Measurements from ENCODE around the gene DAG1.

The DAG1 gene

GRCh38 chr3:49456466-49456865 lies 13.6 kb upstream of the DAG1 start:
- H3K4me1 ChIP-seq (ENCODE audit: insufficient read depth, low read length), result no peaks in the 10 kb centered on the region
- H3K9me3 ChIP-seq (ENCODE audit: low read length), result no peaks in the 10 kb centered on the region
- H3K9ac ChIP-seq (ENCODE audit: low read length), result no peak overlapping the region
- no peak overlapping the region for H3K4me3 ChIP-seq (ENCODE audit: low read depth in 1 of 2, low read length in 2 of 2)
- H3K27ac ChIP-seq (ENCODE audit: low read depth, low read length), result no peak overlapping the region
- no peaks in the 10 kb centered on the region for H3K27me3 ChIP-seq (ENCODE audit: control insufficient read depth in 1 of 2, insufficient read depth in 2 of 2, low read length in 2 of 2)
- H3K36me3 ChIP-seq (ENCODE audit: insufficient read depth, low read length), result no peaks in the 10 kb centered on the region

- H3K4me1 ChIP-seq (ENCODE audit: insufficient read depth, low read length), result no peaks in the 10 kb centered on the region
- no peaks in the 10 kb centered on the region for H3K36me3 ChIP-seq (ENCODE audit: insufficient read depth, low read length)
- H3K27me3 ChIP-seq (ENCODE audit: control insufficient read depth in 1 of 2, insufficient read depth in 2 of 2, low read length in 2 of 2), result no peaks in the 10 kb centered on the region
- no peaks in the 10 kb centered on the region for H3K9me3 ChIP-seq (ENCODE audit: low read length)
- H3K9ac ChIP-seq (ENCODE audit: low read length), result no peak overlapping the region
- no peak overlapping the region for H3K27ac ChIP-seq (ENCODE audit: low read depth, low read length)
- no peak overlapping the region for H3K4me3 ChIP-seq (ENCODE audit: low read depth in 1 of 2, low read length in 2 of 2)
Observed at GRCh38 chr3:49460188-49460890, 9.7 kb upstream of the DAG1 start.

- Histone ChIP-seq H3K36me3 (ENCODE audit: insufficient read depth, low read length) (no peaks in the 10 kb centered on the region), H3K4me3 (ENCODE audit: low read depth in 1 of 2, low read length in 2 of 2) (no peak overlapping the region), H3K27me3 (ENCODE audit: control insufficient read depth in 1 of 2, insufficient read depth in 2 of 2, low read length in 2 of 2) (no peaks in the 10 kb centered on the region), H3K9ac (ENCODE audit: low read length) (no peak overlapping the region), H3K4me1 (ENCODE audit: insufficient read depth, low read length) (no peaks in the 10 kb centered on the region), H3K27ac (ENCODE audit: low read depth, low read length) (no peak overlapping the region), H3K9me3 (ENCODE audit: low read length) (no peaks in the 10 kb centered on the region)
Observed at GRCh38 chr3:49460956-49461355, 9.1 kb upstream of the DAG1 start.

DNA sequence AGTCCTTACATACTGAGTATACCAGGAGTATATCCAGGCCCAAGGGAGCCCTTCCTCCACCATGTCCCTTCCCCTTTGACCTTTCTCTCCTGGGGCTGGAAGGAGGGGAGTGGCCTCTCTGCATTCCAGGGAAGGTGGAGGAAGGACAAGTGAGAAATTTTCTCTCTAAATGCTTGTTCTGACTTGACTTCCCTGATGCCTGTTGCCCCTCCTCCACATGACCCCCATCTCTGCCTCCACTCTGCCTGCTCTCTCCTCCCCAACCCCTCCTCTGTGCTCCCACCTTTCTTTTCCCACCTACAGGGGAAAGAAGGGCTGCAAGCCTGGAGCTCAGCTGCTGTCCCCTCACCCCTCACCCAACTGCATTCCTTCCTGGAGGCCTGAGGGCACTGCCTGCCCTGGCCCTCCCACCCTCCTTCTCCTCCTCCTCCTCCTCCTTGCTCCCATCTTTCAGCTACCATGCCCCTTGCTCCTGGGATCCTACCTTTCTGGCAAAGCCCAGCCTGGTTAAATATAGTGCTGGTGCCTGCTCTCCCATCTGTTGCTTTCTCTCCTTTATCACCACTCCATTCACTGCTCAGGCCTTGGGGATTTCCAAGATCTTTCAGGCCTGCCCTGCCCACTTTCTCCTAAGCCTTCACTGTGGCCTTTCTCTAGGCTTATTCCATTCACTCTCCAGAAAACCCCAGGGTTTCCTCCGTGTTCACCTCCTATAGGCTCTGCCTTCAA lies 8.5 kb upstream of the DAG1 start:
- Histone ChIP-seq H3K4me3 (ENCODE audit: low read depth in 1 of 2, low read length in 2 of 2) (no peak overlapping the region), H3K9me3 (ENCODE audit: low read length) (no peaks in the 10 kb centered on the region), H3K27me3 (ENCODE audit: control insufficient read depth in 1 of 2, insufficient read depth in 2 of 2, low read length in 2 of 2) (no peaks in the 10 kb centered on the region), H3K36me3 (ENCODE audit: insufficient read depth, low read length) (no peaks in the 10 kb centered on the region), H3K9ac (ENCODE audit: low read length) (no peak overlapping the region), H3K4me1 (ENCODE audit: insufficient read depth, low read length) (no peaks in the 10 kb centered on the region), H3K27ac (ENCODE audit: low read depth, low read length) (no peak overlapping the region)

DNA sequence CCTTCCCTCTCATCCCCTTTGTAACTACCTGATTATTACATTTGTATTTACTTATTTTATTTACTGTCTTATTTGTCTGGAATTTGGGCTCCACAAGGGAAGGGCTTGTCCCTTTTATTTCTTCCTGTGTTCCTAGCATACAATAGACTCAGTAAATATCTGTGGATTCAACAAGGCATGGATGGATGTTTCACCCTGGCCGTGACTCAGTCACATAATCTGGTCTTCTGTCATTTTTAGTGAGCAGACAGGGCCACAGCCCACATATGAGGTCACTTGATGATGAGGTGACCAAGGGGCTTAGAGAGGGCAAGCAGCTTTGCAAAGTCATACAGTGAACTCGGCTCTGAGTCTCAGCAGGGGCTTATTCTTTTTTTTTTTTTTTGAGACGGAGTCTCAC lies 7.8 kb upstream of the DAG1 start:
- Histone ChIP-seq H3K27ac (ENCODE audit: low read depth, low read length) (no peak overlapping the region), H3K27me3 (ENCODE audit: control insufficient read depth in 1 of 2, insufficient read depth in 2 of 2, low read length in 2 of 2) (no peaks in the 10 kb centered on the region), H3K9ac (ENCODE audit: low read length) (no peak overlapping the region), H3K4me3 (ENCODE audit: low read depth in 1 of 2, low read length in 2 of 2) (no peak overlapping the region), H3K9me3 (ENCODE audit: low read length) (no peaks in the 10 kb centered on the region), H3K36me3 (ENCODE audit: insufficient read depth, low read length) (no peaks in the 10 kb centered on the region), H3K4me1 (ENCODE audit: insufficient read depth, low read length) (no peaks in the 10 kb centered on the region)

DNA sequence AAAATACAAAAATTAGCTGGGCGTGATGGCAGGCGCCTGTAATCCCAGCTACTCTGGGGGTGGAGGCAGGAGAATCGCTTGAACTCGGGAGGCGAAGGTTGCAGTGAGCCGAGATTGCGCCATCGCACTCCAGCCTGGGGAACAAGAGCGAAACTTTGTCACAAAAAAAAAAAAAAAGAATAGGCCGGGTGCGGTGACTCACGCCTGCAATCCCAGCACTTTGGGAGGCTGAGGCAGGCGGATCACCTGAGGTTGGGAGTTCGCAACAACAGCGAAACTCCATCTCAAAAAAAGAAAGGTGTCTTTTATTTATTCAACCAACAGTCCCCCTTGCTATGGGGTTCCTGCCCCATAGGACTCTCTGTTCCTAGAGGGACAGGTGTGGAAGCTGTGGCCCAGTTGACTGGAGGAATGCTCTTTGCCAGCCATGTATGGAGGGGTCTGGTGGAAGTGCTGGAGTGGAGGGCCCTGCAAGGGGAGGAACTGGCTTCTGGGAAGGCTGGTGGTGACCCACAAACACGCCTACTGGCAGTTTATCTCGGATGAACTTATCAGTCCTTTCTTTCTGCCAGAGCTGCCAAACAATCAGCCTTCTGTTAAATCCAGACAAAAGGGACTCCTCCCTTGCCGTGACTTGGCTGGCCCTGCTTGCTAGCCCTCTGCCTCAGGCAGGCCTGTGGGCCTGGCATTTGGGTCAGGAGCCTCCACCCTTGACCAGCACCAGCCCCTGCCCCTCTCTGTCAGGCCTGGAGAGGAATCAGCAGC lies 4.6 kb upstream of the DAG1 start:
- no peaks in the 10 kb centered on the region for H3K9me3 ChIP-seq (ENCODE audit: low read length)
- no peaks in the 10 kb centered on the region for H3K36me3 ChIP-seq (ENCODE audit: insufficient read depth, low read length)
- H3K4me1 ChIP-seq (ENCODE audit: insufficient read depth, low read length), result peaks cover 20% of the 10 kb centered on the region
- H3K9ac ChIP-seq (ENCODE audit: low read length), result no peak overlapping the region
- H3K4me3 ChIP-seq (ENCODE audit: low read depth in 1 of 2, low read length in 2 of 2), result no peak overlapping the region
- no peak overlapping the region for H3K27ac ChIP-seq (ENCODE audit: low read depth, low read length)
- H3K27me3 ChIP-seq (ENCODE audit: control insufficient read depth in 1 of 2, insufficient read depth in 2 of 2, low read length in 2 of 2), result no peaks in the 10 kb centered on the region

GRCh38 chr3:49466085-49466484 lies 4.0 kb upstream of the DAG1 start:
- no peak overlapping the region for H3K4me3 ChIP-seq (ENCODE audit: low read depth in 1 of 2, low read length in 2 of 2)
- H3K4me1 ChIP-seq (ENCODE audit: insufficient read depth, low read length), result peaks cover 21% of the 10 kb centered on the region
- no peak overlapping the region for H3K9ac ChIP-seq (ENCODE audit: low read length)
- H3K9me3 ChIP-seq (ENCODE audit: low read length), result no peaks in the 10 kb centered on the region
- no peak overlapping the region for H3K27ac ChIP-seq (ENCODE audit: low read depth, low read length)
- no peaks in the 10 kb centered on the region for H3K36me3 ChIP-seq (ENCODE audit: insufficient read depth, low read length)
- no peaks in the 10 kb centered on the region for H3K27me3 ChIP-seq (ENCODE audit: control insufficient read depth in 1 of 2, insufficient read depth in 2 of 2, low read length in 2 of 2)

- H3K27ac ChIP-seq (ENCODE audit: low read depth, low read length), result peak overlapping the region; percentile 100
- peaks cover 34% of the 10 kb centered on the region for H3K4me1 ChIP-seq (ENCODE audit: insufficient read depth, low read length)
- peak overlapping the region; percentile 57 to 71 for H3K4me3 ChIP-seq (ENCODE audit: low read depth in 1 of 2, low read length in 2 of 2)
- no peaks in the 10 kb centered on the region for H3K9me3 ChIP-seq (ENCODE audit: low read length)
- H3K9ac ChIP-seq (ENCODE audit: low read length), result peak overlapping the region; percentile 79
- no peaks in the 10 kb centered on the region for H3K27me3 ChIP-seq (ENCODE audit: control insufficient read depth in 1 of 2, insufficient read depth in 2 of 2, low read length in 2 of 2)
- no peaks in the 10 kb centered on the region for H3K36me3 ChIP-seq (ENCODE audit: insufficient read depth, low read length)
Observed at GRCh38 chr3:49469037-49469935, 781 bp upstream of the DAG1 start.

GRCh38 chr3:49470714-49471420 lies 800 bp downstream of the DAG1 start:
- H3K9me3 ChIP-seq (ENCODE audit: low read length), result no peaks in the 10 kb centered on the region
- peak overlapping the region; percentile 83 to 94 for H3K4me3 ChIP-seq (ENCODE audit: low read depth in 1 of 2, low read length in 2 of 2)
- peaks cover 34% of the 10 kb centered on the region for H3K4me1 ChIP-seq (ENCODE audit: insufficient read depth, low read length)
- no peaks in the 10 kb centered on the region for H3K27me3 ChIP-seq (ENCODE audit: control insufficient read depth in 1 of 2, insufficient read depth in 2 of 2, low read length in 2 of 2)
- H3K36me3 ChIP-seq (ENCODE audit: insufficient read depth, low read length), result no peaks in the 10 kb centered on the region
- peak overlapping the region; percentile 76 for H3K9ac ChIP-seq (ENCODE audit: low read length)
- peak overlapping the region; percentile 95 for H3K27ac ChIP-seq (ENCODE audit: low read depth, low read length)

DNA sequence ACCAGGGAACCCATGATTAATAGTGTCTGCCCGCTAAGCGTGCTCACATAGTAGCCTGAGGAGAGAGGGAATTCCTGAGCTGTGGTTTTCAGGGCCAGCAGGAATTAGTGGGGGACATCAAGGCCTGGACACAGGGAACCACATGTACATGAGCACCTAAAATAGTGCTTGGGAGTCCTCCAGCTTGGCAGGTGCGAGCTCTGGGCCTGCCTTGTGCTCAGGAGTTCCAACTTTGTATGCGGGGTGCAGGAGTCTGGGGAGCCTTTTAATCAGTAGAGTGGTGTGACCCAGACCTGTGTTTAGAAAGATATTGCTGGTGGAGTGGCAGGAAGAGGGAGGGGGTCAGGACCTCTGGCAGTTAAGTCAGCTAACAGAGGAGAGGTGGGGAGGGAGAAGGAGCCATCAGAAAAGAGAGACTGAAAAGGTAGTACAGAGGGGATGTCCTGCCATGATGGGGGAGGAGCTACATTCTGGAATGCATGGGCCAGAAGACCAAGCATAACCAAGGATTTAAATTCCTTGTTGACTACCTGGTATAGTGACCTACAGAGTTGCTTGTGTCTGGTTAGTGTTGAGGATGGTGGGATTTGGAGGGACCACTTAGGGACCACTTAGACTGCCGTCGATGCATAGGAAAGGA lies 1.9 kb downstream of the DAG1 start:
- Histone ChIP-seq H3K36me3 (ENCODE audit: insufficient read depth, low read length) (no peaks in the 10 kb centered on the region), H3K9ac (ENCODE audit: low read length) (peak overlapping the region; percentile 76), H3K4me1 (ENCODE audit: insufficient read depth, low read length) (peaks cover 34% of the 10 kb centered on the region), H3K4me3 (ENCODE audit: low read depth in 1 of 2, low read length in 2 of 2) (peak overlapping the region in 1 of 2 donors; percentile 83), H3K9me3 (ENCODE audit: low read length) (no peaks in the 10 kb centered on the region), H3K27ac (ENCODE audit: low read depth, low read length) (peak overlapping the region; percentile 95), H3K27me3 (ENCODE audit: control insufficient read depth in 1 of 2, insufficient read depth in 2 of 2, low read length in 2 of 2) (no peaks in the 10 kb centered on the region)

All from muscle layer of colon (tissue), 2 donors.